Measurements from ENCODE around the gene CCDC88C. TPM values are rescaled to one million over a fixed set of nuclear protein-coding genes. Genes with fewer than 3 reads are reported as not detected.

Gene CCDC88C
- total RNA-seq, 2 experiments from 2014 or later, result 83.6 to 87.8 TPM

DNA sequence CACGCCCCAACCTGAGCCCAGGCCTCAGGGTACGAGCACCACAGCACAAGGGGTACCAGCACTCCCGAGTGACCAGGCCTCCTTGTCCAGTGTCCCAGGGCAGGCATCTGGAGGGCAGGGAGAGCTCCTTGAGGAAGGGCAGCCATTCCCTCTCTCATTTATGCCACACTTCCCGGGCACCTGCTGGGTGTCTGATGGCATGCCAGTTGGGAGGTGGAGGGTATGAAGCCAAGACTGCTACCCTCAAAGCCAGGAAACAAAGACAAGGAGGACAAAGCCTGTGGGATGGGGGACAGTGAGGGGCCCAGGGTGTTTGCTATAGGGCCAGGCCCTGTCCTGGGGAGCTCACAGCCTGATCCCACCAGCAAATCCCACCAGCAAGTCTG is 45.6 kb downstream of the CCDC88C start:
- Mint-ChIP-seq H3K27me3 (no peaks in the 10 kb centered on the region), H3K4me3 (peak overlapping the region; percentile 49), H3K36me3 (ENCODE audit: low read depth) (peaks cover 13% of the 10 kb centered on the region), H3K27ac (peak overlapping the region; percentile 90), H3K4me1 (ENCODE audit: low read depth) (peaks cover 98% of the 10 kb centered on the region), H3K9me3 (no peaks in the 10 kb centered on the region)
- intact Hi-C loops (cut with micrococcal nuclease), result loop anchor here (5.0 kb wide), 1 partner anchor 45 kb away; the partner anchor contains the start of gene CCDC88C
- ATAC-seq, result no peak
- ChIA-PET POLR2A (interaction anchor here (4.3 to 12.8 kb wide), 5 partner anchors 17 to 45 kb away, joined by 22 to 167 read pairs (median 43); partner anchors contain the start of gene CCDC88C), CTCF (interaction anchor here (0.6 to 11.1 kb wide), 7 partner anchors 16 to 133 kb away, joined by 3 to 88 read pairs (median 7); partner anchors contain the start of gene CCDC88C)
- no peak for DNase-seq
- TF ChIP-seq, protein P1, sequence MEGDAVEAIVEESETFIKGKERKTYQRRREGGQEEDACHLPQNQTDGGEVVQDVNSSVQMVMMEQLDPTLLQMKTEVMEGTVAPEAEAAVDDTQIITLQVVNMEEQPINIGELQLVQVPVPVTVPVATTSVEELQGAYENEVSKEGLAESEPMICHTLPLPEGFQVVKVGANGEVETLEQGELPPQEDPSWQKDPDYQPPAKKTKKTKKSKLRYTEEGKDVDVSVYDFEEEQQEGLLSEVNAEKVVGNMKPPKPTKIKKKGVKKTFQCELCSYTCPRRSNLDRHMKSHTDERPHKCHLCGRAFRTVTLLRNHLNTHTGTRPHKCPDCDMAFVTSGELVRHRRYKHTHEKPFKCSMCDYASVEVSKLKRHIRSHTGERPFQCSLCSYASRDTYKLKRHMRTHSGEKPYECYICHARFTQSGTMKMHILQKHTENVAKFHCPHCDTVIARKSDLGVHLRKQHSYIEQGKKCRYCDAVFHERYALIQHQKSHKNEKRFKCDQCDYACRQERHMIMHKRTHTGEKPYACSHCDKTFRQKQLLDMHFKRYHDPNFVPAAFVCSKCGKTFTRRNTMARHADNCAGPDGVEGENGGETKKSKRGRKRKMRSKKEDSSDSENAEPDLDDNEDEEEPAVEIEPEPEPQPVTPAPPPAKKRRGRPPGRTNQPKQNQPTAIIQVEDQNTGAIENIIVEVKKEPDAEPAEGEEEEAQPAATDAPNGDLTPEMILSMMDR (IDR thresholded peaks at IDR 0.05), result no peak

DNA sequence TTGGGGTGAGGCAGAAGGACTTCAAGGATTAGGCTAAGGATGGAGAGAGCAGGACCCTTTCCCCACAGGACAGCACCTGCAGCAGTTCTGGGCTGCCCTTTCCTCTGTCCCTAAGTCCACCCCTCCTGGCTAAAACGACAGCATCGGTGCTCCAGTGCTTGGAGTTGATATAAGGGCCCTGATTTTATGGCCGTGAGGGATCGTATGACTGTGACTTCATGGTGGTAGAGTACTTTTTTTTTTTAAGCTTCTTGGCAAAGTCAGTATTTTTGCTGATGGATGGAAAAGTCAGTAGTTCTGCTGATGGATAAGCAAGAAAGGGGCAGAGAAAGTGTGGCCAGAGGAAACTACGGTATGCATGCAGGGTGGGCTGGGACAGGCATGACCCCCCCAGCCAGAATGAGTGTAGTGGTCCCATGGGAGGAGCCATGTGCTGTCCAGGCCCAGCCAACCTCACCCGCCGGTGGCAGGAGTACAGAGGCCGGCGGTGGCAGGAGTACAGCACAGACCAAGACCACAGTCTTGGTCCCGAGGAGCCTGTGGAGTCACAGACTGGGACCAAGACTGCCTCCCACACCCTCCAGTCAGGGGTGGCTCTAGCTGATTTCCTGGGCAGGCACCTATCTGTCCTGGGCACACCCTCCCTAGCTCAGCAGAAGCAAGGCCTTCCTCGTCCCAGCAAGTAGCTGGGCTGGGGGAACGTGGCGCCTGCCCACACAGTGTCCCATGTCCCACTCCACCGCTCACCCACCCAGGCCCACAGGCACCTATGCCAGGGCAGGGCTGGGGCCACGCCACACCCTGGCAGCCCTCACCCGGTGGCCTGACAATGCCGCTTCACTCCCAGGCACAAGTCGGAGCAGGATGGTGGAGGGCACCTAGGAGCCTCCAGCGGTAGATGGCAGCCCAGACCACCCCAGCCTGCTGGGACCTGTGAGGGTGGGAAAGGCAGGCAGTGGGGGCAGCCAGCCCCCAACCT is 46.3 kb downstream of the CCDC88C start:
- DNase-seq, result no peak
- Mint-ChIP-seq H3K4me3 (peak overlapping the region; percentile 12), H3K4me1 (ENCODE audit: low read depth) (peaks cover 98% of the 10 kb centered on the region), H3K27ac (peak overlapping the region; percentile 90), H3K9me3 (no peaks in the 10 kb centered on the region), H3K36me3 (ENCODE audit: low read depth) (peaks cover 11% of the 10 kb centered on the region), H3K27me3 (no peaks in the 10 kb centered on the region)
- ChIA-PET CTCF (interaction anchor here (0.6 to 11.1 kb wide), 7 partner anchors 16 to 134 kb away, joined by 3 to 88 read pairs (median 4); partner anchors contain the start of gene CCDC88C), POLR2A (interaction anchor here (0.9 to 12.8 kb wide), 7 partner anchors 16 to 128 kb away, joined by 3 to 167 read pairs (median 22); partner anchors contain the start of gene CCDC88C)
- intact Hi-C loops (cut with micrococcal nuclease), result loop anchor here (5.0 kb wide), 1 partner anchor 46 kb away; the partner anchor contains the start of gene CCDC88C
- TF ChIP-seq, protein P1 (IDR thresholded peaks at IDR 0.05), result no peak
- no peak for ATAC-seq

DNA sequence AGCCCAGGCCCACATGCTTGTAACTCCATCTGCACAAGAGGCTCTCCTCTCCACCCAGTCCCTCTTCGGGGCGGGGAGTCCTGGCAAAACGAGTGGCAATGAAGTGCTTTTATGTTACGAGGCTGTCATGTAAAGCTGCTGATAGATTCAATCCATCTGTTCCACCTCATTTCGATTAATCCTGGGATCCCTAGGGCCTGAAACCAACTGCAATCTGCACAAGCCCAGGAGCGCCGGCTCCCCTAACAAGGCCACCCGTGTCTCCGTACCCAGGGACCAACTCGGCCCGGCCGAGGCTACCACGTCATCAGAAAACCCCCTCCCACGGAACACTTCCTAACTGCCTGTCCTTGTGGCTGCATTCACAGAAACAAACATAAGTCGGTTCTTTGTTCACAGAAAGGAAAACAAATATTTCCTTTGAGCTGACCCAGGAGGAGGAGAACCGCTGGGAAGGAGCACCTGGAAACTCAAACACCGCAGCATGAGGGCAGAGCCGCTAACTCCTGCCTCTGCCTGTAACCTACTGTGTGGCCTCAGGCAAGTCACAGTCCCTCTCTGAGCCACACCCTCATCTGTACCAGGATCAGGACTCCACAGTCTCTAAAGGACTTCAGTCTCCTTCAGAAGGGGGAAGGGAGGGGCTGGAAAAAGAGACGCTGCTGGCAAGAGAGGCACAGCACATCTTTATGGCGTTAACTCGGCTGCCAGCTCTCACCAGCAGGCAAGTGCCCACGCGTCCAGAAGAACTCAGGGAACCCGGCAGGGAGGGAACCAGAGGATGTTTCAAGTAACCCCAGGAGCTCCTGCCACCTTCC is 47.8 kb downstream of the CCDC88C start:
- ChIA-PET CTCF (interaction anchor here (0.6 to 11.1 kb wide), 5 partner anchors 12 to 45 kb away, joined by 3 to 88 read pairs (median 4); partner anchors contain the start of gene CCDC88C), POLR2A (interaction anchor here (0.9 to 12.8 kb wide), 6 partner anchors 15 to 127 kb away, joined by 3 to 167 read pairs (median 4); no protein-coding TSS in a partner anchor)
- Mint-ChIP-seq H3K4me1 (ENCODE audit: low read depth) (peaks cover 97% of the 10 kb centered on the region), H3K4me3 (peak overlapping the region; percentile 57), H3K36me3 (ENCODE audit: low read depth) (peaks cover 7% of the 10 kb centered on the region), H3K27me3 (no peaks in the 10 kb centered on the region), H3K27ac (peak overlapping the region; percentile 90), H3K9me3 (no peaks in the 10 kb centered on the region)
- TF ChIP-seq, protein P1 (IDR thresholded peaks at IDR 0.05), result no peak
- intact Hi-C loops (cut with micrococcal nuclease), result loop anchor here (5.0 kb wide), 2 partner anchors 47 to 48 kb away; partner anchors contain the start of gene CCDC88C
- DNase-seq (peak; percentile 76), ATAC-seq (no peak)

DNA sequence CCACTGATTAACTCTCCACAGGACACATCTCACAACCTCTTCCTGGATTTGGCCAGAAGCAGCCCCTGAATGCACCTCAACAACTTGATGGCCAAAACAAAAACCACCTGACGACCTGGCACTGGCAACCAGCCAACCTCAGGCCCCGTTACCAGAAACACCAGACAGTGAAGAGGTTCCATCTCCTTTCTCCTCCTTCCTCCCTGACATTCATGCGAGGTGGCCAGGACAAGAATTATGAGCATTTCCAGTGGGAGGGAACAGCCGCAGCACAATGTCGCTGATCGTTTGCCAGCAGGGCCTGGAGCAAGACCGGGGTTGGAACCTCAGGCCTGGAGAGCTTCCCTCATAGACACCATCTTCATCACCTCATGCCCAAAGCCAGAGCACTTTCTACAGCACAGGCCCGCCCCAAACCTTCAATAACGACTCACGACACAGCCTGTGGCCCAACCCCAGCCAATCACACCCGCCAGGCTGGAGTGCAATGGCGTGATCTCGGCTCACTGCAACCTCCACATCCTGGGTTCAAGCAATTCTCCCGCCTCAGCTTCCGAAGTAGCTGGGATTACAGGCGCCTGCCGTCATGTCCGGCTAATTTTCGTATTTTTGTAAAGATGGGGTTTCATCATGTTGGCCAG is 48.7 kb downstream of the CCDC88C start:
- DNase-seq, result no peak
- Mint-ChIP-seq H3K27me3 (no peaks in the 10 kb centered on the region), H3K4me3 (peak overlapping the region; percentile 35), H3K27ac (peak overlapping the region; percentile 83), H3K9me3 (no peaks in the 10 kb centered on the region), H3K4me1 (ENCODE audit: low read depth) (peaks cover 97% of the 10 kb centered on the region), H3K36me3 (ENCODE audit: low read depth) (peaks cover 4% of the 10 kb centered on the region)
- ATAC-seq, result no peak
- POLR2A ChIA-PET, result interaction anchor here (0.9 to 12.8 kb wide), 4 partner anchors 14 to 37 kb away, joined by 3 to 167 read pairs (median 3); no protein-coding TSS in a partner anchor
- TF ChIP-seq, protein P1 (IDR thresholded peaks at IDR 0.05), result no peak
- intact Hi-C loops (cut with micrococcal nuclease), result loop anchor here (5.0 kb wide), 1 partner anchor 47 kb away; no protein-coding TSS in a partner anchor
- CTCF ChIA-PET, result interaction anchor here (1.0 to 2.0 kb wide), 3 partner anchors 14 to 49 kb away, joined by 3 to 8 read pairs (median 5); partner anchors contain the start of gene CCDC88C

Measured in activated CD8-positive, alpha-beta T cell treated with anti-CD3 and anti-CD28 coated beads for 36 hours (primary cell).